ENCODE results near the gene PGA3. TPM values are rescaled to one million over a fixed set of nuclear protein-coding genes. Genes with fewer than 3 reads are reported as not detected.
A peak's percentile ranks its signal among the peaks of the same experiment; 100 is the strongest.

PGA3 gene
- total and polyA plus RNA-seq, 2 of the 8 experiments (the other 6 are each of a cell fraction or from before 2014, with no cell fraction given): not detected

GRCh38 chr11:61173456-61173855, 29.9 kb upstream of the PGA3 start:
- POLR2A ChIA-PET (ENCODE audit: partially characterized antibody): no interaction called here
- H4K8ac ChIP-seq (ENCODE audit: extremely low read depth, insufficient read depth, low read length): no peak overlapping the region
- no peaks in the 10 kb centered on the region for H3K79me1 ChIP-seq (ENCODE audit: low read depth, low read length)
- no peak for DNase-seq (ENCODE audit: low read depth in 1 of 2, low spot score in 2 of 2)
- H2BK20ac ChIP-seq (ENCODE audit: low read length): no peak overlapping the region
- no peak overlapping the region for H3K18ac ChIP-seq (ENCODE audit: extremely low read depth, low read length)
- no peak overlapping the region for H3K4me3 ChIP-seq (ENCODE audit: extremely low read depth in 1 of 4, insufficient read depth in 2 of 4, low read depth in 3 of 4, low read length in 4 of 4)
- H3K79me2 ChIP-seq (ENCODE audit: control insufficient read depth in 1 of 2, insufficient read depth in 2 of 2, low read length in 2 of 2): no peaks in the 10 kb centered on the region
- H4K5ac ChIP-seq (ENCODE audit: insufficient read length, low read depth, low read length): no peak overlapping the region
- H2BK120ac ChIP-seq (replicated peaks; ENCODE audit: low read depth, low read length): no peak overlapping the region
- H2BK15ac ChIP-seq (ENCODE audit: low read length): no peak overlapping the region
- no peak overlapping the region for H3K9ac ChIP-seq (replicated peaks in 1 of 4; ENCODE audit: extremely low read depth in 1 of 4, low read depth in 3 of 4, low read length in 3 of 4)
- CTCF ChIA-PET (ENCODE audit: partially characterized antibody): interaction anchor here (0.6 to 2.3 kb wide), 2 partner anchors 14 to 214 kb away, joined by 3 to 9 read pairs; no protein-coding TSS in a partner anchor
- no peak overlapping the region for H3K27ac ChIP-seq (ENCODE audit: low read depth, low read length)
- H4K91ac ChIP-seq (replicated peaks; ENCODE audit: insufficient read length, low read length): no peak overlapping the region
- H4K20me1 ChIP-seq (replicated peaks in 1 of 2; ENCODE audit: control insufficient read depth in 1 of 2, insufficient read depth in 2 of 2, low read length in 2 of 2): peaks cover 0 to 1% of the 10 kb centered on the region in 2 experiments
- H2AK5ac ChIP-seq (ENCODE audit: low read depth, low read length): no peak overlapping the region
- no peak overlapping the region for H3K4ac ChIP-seq (replicated peaks; ENCODE audit: insufficient read length, low read depth, low read length)
- H3K36me3 ChIP-seq (ENCODE audit: control insufficient read depth in 2 of 4, insufficient read depth in 4 of 4, low read length in 3 of 4): no peaks in the 10 kb centered on the region
- no peak overlapping the region for H3K56ac ChIP-seq (replicated peaks; ENCODE audit: insufficient read length, low read depth, low read length)
- no peaks in the 10 kb centered on the region for H3K4me1 ChIP-seq (replicated peaks in 1 of 4; ENCODE audit: control insufficient read depth in 3 of 4, insufficient read depth in 4 of 4, low read length in 3 of 4)
- FAIRE-seq: no peak
- 0 out of 7 replicates have a peak, but pooled peaks cover 0 to 3% (median 0%) of the 10 kb centered on the region in 4 experiments for H3K27me3 ChIP-seq (replicated peaks in 1 of 4; ENCODE audit: control insufficient read depth in 3 of 4, extremely low read depth in 1 of 4, insufficient read depth in 3 of 4, low read length in 3 of 4)
- no peak for TF ChIP-seq GABPA (IDR thresholded peaks at IDR 0.05; ENCODE audit: borderline replicate concordance, insufficient read depth, low read length)
- peak in 1 of 2 experiments; percentile 4; a peak in 1 of 4 replicates for TF ChIP-seq RAD21 (IDR thresholded peaks at IDR 0.05 in 1 of 2, conservative IDR thresholded peaks at IDR 0.05 in 1 of 2; ENCODE audit: low read depth in 2 of 2, low read length in 2 of 2)
- TF ChIP-seq POLR2A (IDR thresholded peaks at IDR 0.05; ENCODE audit: control extremely low read depth in 1 of 2, low read depth in 2 of 2, low read length in 2 of 2): no peak
- TF ChIP-seq TAF1 (IDR thresholded peaks at IDR 0.05; ENCODE audit: low read depth, low read length): no peak
- H2BK12ac ChIP-seq (ENCODE audit: low read depth, low read length): no peak overlapping the region
- no peaks in the 10 kb centered on the region for H3K23me2 ChIP-seq (ENCODE audit: low read depth, low read length)
- no peak overlapping the region for H3K14ac ChIP-seq (ENCODE audit: insufficient read length)
- H3K9me3 ChIP-seq (ENCODE audit: insufficient read depth in 2 of 2, low read depth in 1 of 2, low read length in 1 of 2): 0 out of 4 replicates have a peak, but pooled peaks cover 0 to 3% of the 10 kb centered on the region in 2 experiments
- 88% methylated on average over 4 of the region's 4 CpGs; no CpG with 5 or more reads in 1 of the 2 experiments for WGBS, 2 experiments (ENCODE audit: extremely low coverage in 1 of 2, insufficient coverage in 1 of 2, insufficient read length in 1 of 2, insufficient replicate concordance in 2 of 2, low coverage in 1 of 2, low lambda C conversion rate in 2 of 2, missing lambda C conversion rate in 1 of 2)
- no peak overlapping the region for H3K4me2 ChIP-seq (ENCODE audit: insufficient read depth in 1 of 2, low read depth in 2 of 2, low read length in 2 of 2)
- H3K23ac ChIP-seq (ENCODE audit: insufficient read length): no peak overlapping the region
- no peak overlapping the region for H2AFZ ChIP-seq (ENCODE audit: low read length)
- H2BK5ac ChIP-seq (ENCODE audit: low read depth, low read length): no peak overlapping the region

Measured in H1 (cell line).